GM23338 (cell line): ENCODE data around the gene DNAAF8. TPM values are rescaled to one million over a fixed set of nuclear protein-coding genes. Genes with fewer than 3 reads are reported as not detected.

Source experiments
- ATAC-seq: fragments of 200-7000 bp; cut with Tn5 transposase; 3 replicates; pipeline ENCODE4 v1.9.1; 2020
- DNase-seq: peaks from one replicate; pipeline ENCODE4 v3.0.0-alpha.2; 2015; ENCODE audit warnings: low spot score
- H2AFZ ChIP-seq: fragments of 200-600 bp; sonication (generic); 2 replicates; pipeline ENCODE4 v1.8.0; 2016; ENCODE audit warnings: antibody characterized with exemption, mild to moderate bottlenecking, moderate library complexity
- H3F3A ChIP-seq: fragments of 200-600 bp; sonication (generic); replicated peaks from 2 replicates; pipeline ENCODE4 v1.8.0; 2017; ENCODE audit warnings: antibody characterized with exemption, mixed run types, low read depth
- H3K27ac ChIP-seq: fragments of 200-600 bp; sonication (generic); 2 replicates; pipeline ENCODE4 v1.6.1; 2016; ENCODE audit warnings: low read depth
- H3K27me3 ChIP-seq: fragments of 200-600 bp; sonication (generic); 2 replicates; pipeline ENCODE4 v1.8.0; 2016; ENCODE audit warnings: mild to moderate bottlenecking, mixed run types, moderate library complexity; ENCODE audit not compliant: insufficient read depth
- H3K36me3 ChIP-seq: fragments of 200-600 bp; sonication (generic); 2 replicates; pipeline ENCODE4 v1.8.0; 2016; ENCODE audit warnings: mild to moderate bottlenecking; ENCODE audit not compliant: insufficient read depth
- H3K4me1 ChIP-seq: fragments of 200-600 bp; sonication (generic); 2 replicates; pipeline ENCODE4 v1.8.0; 2016; ENCODE audit warnings: mild to moderate bottlenecking, moderate library complexity; ENCODE audit not compliant: insufficient read depth
- H3K4me2 ChIP-seq: fragments of 200-600 bp; sonication (generic); 2 replicates; pipeline ENCODE4 v1.7.1; 2017; ENCODE audit warnings: mixed run types
- H3K4me3 ChIP-seq: fragments of 200-600 bp; sonication (generic); 2 replicates; pipeline ENCODE4 v1.6.1; 2016; ENCODE audit warnings: mixed run types
- H3K79me2 ChIP-seq: fragments of 200-600 bp; sonication (generic); replicated peaks from 2 replicates; pipeline ENCODE4 v1.8.0; 2017; ENCODE audit warnings: mild to moderate bottlenecking; ENCODE audit not compliant: insufficient read depth
- H3K9me2 ChIP-seq: fragments of 200-600 bp; sonication (generic); 2 replicates; pipeline ENCODE4 v1.8.0; 2017; ENCODE audit not compliant: insufficient read depth
- H4K20me1 ChIP-seq: fragments of 200-600 bp; sonication (generic); replicated peaks from 2 replicates; pipeline ENCODE4 v1.8.0; 2017; ENCODE audit warnings: mild to moderate bottlenecking; ENCODE audit not compliant: insufficient read depth
- H3K27ac Mint-ChIP-seq: 2 replicates; pipeline ENCODE4 v1.8.0; 2020; ENCODE audit warnings: inconsistent platforms, mild to moderate bottlenecking, moderate library complexity, mixed read lengths
- H3K27me3 Mint-ChIP-seq: 3 replicates; pipeline ENCODE4 v1.8.0; 2022; ENCODE audit warnings: low read depth, mild to moderate bottlenecking, moderate library complexity, mixed read lengths, inconsistent platforms; ENCODE audit not compliant: insufficient read depth, poor library complexity
- H3K36me3 Mint-ChIP-seq: 3 replicates; pipeline ENCODE4 v1.8.0; 2021; ENCODE audit warnings: low read depth, mild to moderate bottlenecking, inconsistent platforms, moderate library complexity, mixed read lengths
- H3K4me1 Mint-ChIP-seq: 3 replicates; pipeline ENCODE4 v1.8.0; 2020; ENCODE audit warnings: mild to moderate bottlenecking, inconsistent platforms, mixed read lengths
- H3K4me3 Mint-ChIP-seq: 3 replicates; pipeline ENCODE4 v1.8.0; 2021; ENCODE audit warnings: moderate library complexity, mild to moderate bottlenecking, inconsistent platforms, mixed read lengths
- H3K9me3 Mint-ChIP-seq: 3 replicates; pipeline ENCODE4 v1.8.0; 2020; ENCODE audit warnings: moderate library complexity, mild to moderate bottlenecking, inconsistent platforms, mixed read lengths
- EZH2 ChIP-seq: fragments of 200-600 bp; sonication (generic); IDR thresholded peaks from one replicate; pipeline ENCODE4 v1.8.0; 2017; ENCODE audit warnings: antibody characterized with exemption, mild to moderate bottlenecking, low read depth; ENCODE audit not compliant: unreplicated experiment
- JUNB ChIP-seq: IDR thresholded peaks from one replicate; pipeline ENCODE4 v1.6.1; 2016; ENCODE audit warnings: antibody characterized with exemption; ENCODE audit not compliant: unreplicated experiment
- REST ChIP-seq: IDR thresholded peaks from one replicate; pipeline ENCODE4 v1.6.1; 2018; ENCODE audit warnings: antibody characterized with exemption; ENCODE audit not compliant: unreplicated experiment
- ZNF462 ChIP-seq: fragments of 250-450 bp; sonication (Bioruptor Pico); IDR thresholded peaks from 2 replicates; pipeline ENCODE4 v1.5.0; 2020; ENCODE audit warnings: mild to moderate bottlenecking, moderate library complexity
- polyA plus RNA-seq: library from polyadenylated mRNA; unstranded; fragments of >200 nt; fragmentation: Nextera tagmentation; extraction: Ambion mirVana; gene quantifications from 2 replicates; pipeline ENCODE4 v1.2.1, GENCODE V29; 2016
- total RNA-seq: library from RNA; depleted of rRNA; stranded (reverse); fragments of >200 nt; shearing (Covaris generic); gene quantifications from 2 replicates; pipeline ENCODE4 v1.2.3, GENCODE V29; 2014
- TF ChIP-seq, protein P1 (sequence below), 2 experiments: fragments of 200-600 bp in 1 of 2; sonication (generic) in 1 of 2; conservative IDR thresholded peaks; 2 replicates each; pipeline versions ENCODE4 v1.5.1 to v1.6.1; 2016 to 2017; ENCODE audit warnings: antibody characterized with exemption in 2 of 2, low read depth in 2 of 2, mild to moderate bottlenecking in 2 of 2, moderate library complexity in 1 of 2

Gene DNAAF8
- total and polyA plus RNA-seq, 2 experiments from 2014 or later: 0.34 to 1.3 TPM

DNA sequence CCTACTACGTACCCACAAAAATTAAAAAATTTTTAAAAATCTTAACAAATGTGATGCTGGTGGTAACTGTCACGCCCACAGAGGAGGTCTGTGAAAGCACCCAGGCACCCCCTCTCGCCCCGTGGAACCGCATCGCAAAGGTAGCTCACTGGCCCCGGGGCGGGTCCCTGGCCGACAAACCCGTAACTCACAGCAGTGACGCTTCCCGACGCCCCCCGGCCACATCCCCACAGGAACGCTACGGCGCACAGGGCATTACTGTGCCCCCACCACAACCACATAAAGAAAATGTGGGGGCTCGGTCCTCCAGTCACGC is 632 bp upstream of the DNAAF8 start:
- Histone ChIP-seq H3K4me3 (peak overlapping the region; percentile 98), H3K27me3 (no peaks in the 10 kb centered on the region), H2AFZ (peak overlapping the region; percentile 95), H3F3A (peaks cover 27% of the 10 kb centered on the region), H3K36me3 (peaks cover 7% of the 10 kb centered on the region), H3K4me1 (peaks cover 10% of the 10 kb centered on the region; the same call in 1 of the 2 replicates), H3K4me2 (peak overlapping the region; percentile 100), H3K9me2 (no peaks in the 10 kb centered on the region), H3K79me2 (peaks cover 45% of the 10 kb centered on the region), H3K27ac (peak overlapping the region; percentile 95), H4K20me1 (peaks cover 3% of the 10 kb centered on the region)
- no peaks in the 10 kb centered on the region for H3K9me3 Mint-ChIP-seq
- DNase-seq (no peak), ATAC-seq (peak; percentile 21)
- peaks cover 16% of the 10 kb centered on the region for H3K27me3 Mint-ChIP-seq
- peak overlapping the region; percentile 93 for H3K27ac Mint-ChIP-seq
- peak overlapping the region; percentile 92 for H3K4me3 Mint-ChIP-seq
- peaks cover 8% of the 10 kb centered on the region; the same call in 2 of the 3 replicates for H3K4me1 Mint-ChIP-seq
- TF ChIP-seq EZH2 (no peak), ZNF462 (CRISPR knock-in tag) (no peak), JUNB (no peak), REST (no peak)
- TF ChIP-seq, protein P1, sequence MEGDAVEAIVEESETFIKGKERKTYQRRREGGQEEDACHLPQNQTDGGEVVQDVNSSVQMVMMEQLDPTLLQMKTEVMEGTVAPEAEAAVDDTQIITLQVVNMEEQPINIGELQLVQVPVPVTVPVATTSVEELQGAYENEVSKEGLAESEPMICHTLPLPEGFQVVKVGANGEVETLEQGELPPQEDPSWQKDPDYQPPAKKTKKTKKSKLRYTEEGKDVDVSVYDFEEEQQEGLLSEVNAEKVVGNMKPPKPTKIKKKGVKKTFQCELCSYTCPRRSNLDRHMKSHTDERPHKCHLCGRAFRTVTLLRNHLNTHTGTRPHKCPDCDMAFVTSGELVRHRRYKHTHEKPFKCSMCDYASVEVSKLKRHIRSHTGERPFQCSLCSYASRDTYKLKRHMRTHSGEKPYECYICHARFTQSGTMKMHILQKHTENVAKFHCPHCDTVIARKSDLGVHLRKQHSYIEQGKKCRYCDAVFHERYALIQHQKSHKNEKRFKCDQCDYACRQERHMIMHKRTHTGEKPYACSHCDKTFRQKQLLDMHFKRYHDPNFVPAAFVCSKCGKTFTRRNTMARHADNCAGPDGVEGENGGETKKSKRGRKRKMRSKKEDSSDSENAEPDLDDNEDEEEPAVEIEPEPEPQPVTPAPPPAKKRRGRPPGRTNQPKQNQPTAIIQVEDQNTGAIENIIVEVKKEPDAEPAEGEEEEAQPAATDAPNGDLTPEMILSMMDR (conservative IDR thresholded peaks at IDR 0.05; ENCODE audit: low read depth in 2 of 2): no peak
- H3K36me3 Mint-ChIP-seq: peaks cover 18% of the 10 kb centered on the region
